ENCODE measurements around the gene AGFG2. TPM values are rescaled to one million over a fixed set of nuclear protein-coding genes. Genes with fewer than 3 reads are reported as not detected.
A peak's percentile ranks its signal among the peaks of the same experiment; 100 is the strongest.

AGFG2 gene
- polyA plus RNA-seq, 1 donor from 2014 or later, result 7.3 TPM

GRCh38 chr7:100578246-100579183 lies 39.5 kb downstream of the AGFG2 start:
- peaks cover 7% of the 10 kb centered on the region for H3K36me3 Mint-ChIP-seq
- H3K4me3 Mint-ChIP-seq, result peak overlapping the region in 1 of 4 donors; percentile 48
- no peaks in the 10 kb centered on the region for H3K27me3 Mint-ChIP-seq
- H3K9me3 Mint-ChIP-seq, result no peaks in the 10 kb centered on the region
- H3K4me1 Mint-ChIP-seq, result peaks cover 3 to 8% (median 7%) of the 10 kb centered on the region in 3 donors
- no peak overlapping the region for H3K27ac Mint-ChIP-seq

- H3K27me3 Mint-ChIP-seq, result no peaks in the 10 kb centered on the region
- H3K36me3 Mint-ChIP-seq, result peaks cover 3% of the 10 kb centered on the region
- no peak overlapping the region for H3K27ac Mint-ChIP-seq
- H3K4me1 Mint-ChIP-seq, result peaks cover 6 to 16% (median 15%) of the 10 kb centered on the region in 3 donors
- no peaks in the 10 kb centered on the region for H3K9me3 Mint-ChIP-seq
- H3K4me3 Mint-ChIP-seq, result no peak overlapping the region
Measured at GRCh38 chr7:100580466-100581283, 41.7 kb downstream of the AGFG2 start.

GRCh38 chr7:100582041-100582579 lies 43.1 kb downstream of the AGFG2 start:
- Mint-ChIP-seq H3K27ac (peak overlapping the region; percentile 89 to 98 (median 98)), H3K27me3 (no peaks in the 10 kb centered on the region), H3K4me1 (peaks cover 9 to 20% (median 17%) of the 10 kb centered on the region in 3 donors), H3K9me3 (no peaks in the 10 kb centered on the region), H3K4me3 (peak overlapping the region in 2 of 4 donors; percentile 3 to 46), H3K36me3 (peaks cover 3% of the 10 kb centered on the region)

GRCh38 chr7:100582650-100583049 lies 43.6 kb downstream of the AGFG2 start:
- Mint-ChIP-seq H3K36me3 (peaks cover 3% of the 10 kb centered on the region), H3K27me3 (no peaks in the 10 kb centered on the region), H3K9me3 (no peaks in the 10 kb centered on the region), H3K4me1 (peaks cover 9 to 20% (median 17%) of the 10 kb centered on the region in 3 donors), H3K27ac (peak overlapping the region; percentile 89 to 98 (median 98)), H3K4me3 (peak overlapping the region; percentile 46 to 98 (median 62))

GRCh38 chr7:100583132-100584053 lies 44.4 kb downstream of the AGFG2 start:
- Mint-ChIP-seq H3K9me3 (no peaks in the 10 kb centered on the region), H3K27ac (peak overlapping the region; percentile 89 to 98 (median 98)), H3K4me1 (peaks cover 13 to 20% (median 18%) of the 10 kb centered on the region in 3 donors), H3K36me3 (peaks cover 3% of the 10 kb centered on the region), H3K4me3 (peak overlapping the region; percentile 86 to 98 (median 96)), H3K27me3 (no peaks in the 10 kb centered on the region)

- no peaks in the 10 kb centered on the region for H3K27me3 Mint-ChIP-seq
- no peaks in the 10 kb centered on the region for H3K9me3 Mint-ChIP-seq
- H3K27ac Mint-ChIP-seq, result peak overlapping the region; percentile 89 to 98 (median 98)
- peaks cover 16 to 20% (median 20%) of the 10 kb centered on the region in 3 donors for H3K4me1 Mint-ChIP-seq
- H3K36me3 Mint-ChIP-seq, result peaks cover 3% of the 10 kb centered on the region
- peak overlapping the region; percentile 86 to 98 (median 96) for H3K4me3 Mint-ChIP-seq
Measured at GRCh38 chr7:100584054-100584682, 45.2 kb downstream of the AGFG2 start.

GRCh38 chr7:100584683-100585510 lies 45.9 kb downstream of the AGFG2 start:
- Mint-ChIP-seq H3K27ac (peak overlapping the region; percentile 89 to 98 (median 98)), H3K4me1 (peaks cover 16 to 20% (median 20%) of the 10 kb centered on the region in 3 donors), H3K36me3 (no peaks in the 10 kb centered on the region), H3K9me3 (no peaks in the 10 kb centered on the region), H3K27me3 (no peaks in the 10 kb centered on the region), H3K4me3 (peak overlapping the region; percentile 86 to 98 (median 96))

GRCh38 chr7:100585511-100586265 lies 46.7 kb downstream of the AGFG2 start, which contains the start of gene LRCH4:
Gene LRCH4 (minus strand): TSS chr7:100586129. CDS start chr7:100586100, 29 bp downstream.
- peaks cover 16 to 20% (median 20%) of the 10 kb centered on the region in 3 donors for H3K4me1 Mint-ChIP-seq
- H3K27ac Mint-ChIP-seq, result peak within 1 kb of the TSS; percentile 89 to 98 (median 98)
- peaks cover 4% of the 10 kb centered on the region for H3K27me3 Mint-ChIP-seq
- H3K4me3 Mint-ChIP-seq, result peak within 1 kb of the TSS; percentile 86 to 98 (median 96)
- H3K9me3 Mint-ChIP-seq, result no peaks in the 10 kb centered on the region
- H3K36me3 Mint-ChIP-seq, result no peaks in the 10 kb centered on the region

- no peaks in the 10 kb centered on the region for H3K36me3 Mint-ChIP-seq
- no peaks in the 10 kb centered on the region for H3K9me3 Mint-ChIP-seq
- H3K27me3 Mint-ChIP-seq, result peaks cover 4% of the 10 kb centered on the region
- H3K4me1 Mint-ChIP-seq, result peaks cover 16 to 20% (median 20%) of the 10 kb centered on the region in 3 donors
- H3K27ac Mint-ChIP-seq, result peak within 1 kb of the TSS; percentile 89 to 98 (median 98)
- peak within 1 kb of the TSS; percentile 86 to 98 (median 96) for H3K4me3 Mint-ChIP-seq
Measured at GRCh38 chr7:100586266-100587025, 47.4 kb downstream of the AGFG2 start, which contains the start of gene FBXO24. Gene FBXO24 (plus strand): TSS chr7:100586328. CDS start chr7:100586626, 298 bp downstream.

GRCh38 chr7:100588438-100588837 lies 49.4 kb downstream of the AGFG2 start:
- H3K4me3 Mint-ChIP-seq, result peak overlapping the region; percentile 46 to 84 (median 62)
- peaks cover 13% of the 10 kb centered on the region in 3 donors for H3K4me1 Mint-ChIP-seq
- H3K27ac Mint-ChIP-seq, result peak overlapping the region in 1 of 3 donors; percentile 67
- peaks cover 7% of the 10 kb centered on the region for H3K27me3 Mint-ChIP-seq
- H3K36me3 Mint-ChIP-seq, result no peaks in the 10 kb centered on the region
- H3K9me3 Mint-ChIP-seq, result no peaks in the 10 kb centered on the region

GRCh38 chr7:100589341-100589947 lies 50.4 kb downstream of the AGFG2 start:
- H3K36me3 Mint-ChIP-seq, result no peaks in the 10 kb centered on the region
- H3K4me1 Mint-ChIP-seq, result peaks cover 6 to 10% (median 7%) of the 10 kb centered on the region in 3 donors
- H3K27ac Mint-ChIP-seq, result peak overlapping the region in 1 of 3 donors; percentile 35
- H3K4me3 Mint-ChIP-seq, result no peak overlapping the region
- H3K9me3 Mint-ChIP-seq, result no peaks in the 10 kb centered on the region
- peaks cover 7% of the 10 kb centered on the region for H3K27me3 Mint-ChIP-seq

Measured in IgD-negative memory B cell (primary cell).